H7 (cell line): ENCODE results near the gene KAT7. TPM values are rescaled to one million over a fixed set of nuclear protein-coding genes. Genes with fewer than 3 reads are reported as not detected.

ENCODE experiments used
- DNase-seq: peaks from one replicate; pipeline ENCODE4 v3.0.0; 2012
- H3K27me3 ChIP-seq: 2 replicates; pipeline ENCODE4 v1.6.0; 2011; ENCODE audit warnings: mild to moderate bottlenecking, low read length; ENCODE audit not compliant: control insufficient read depth, insufficient read depth
- H3K36me3 ChIP-seq: replicated peaks from 2 replicates; pipeline ENCODE4 v1.5.1; 2011; ENCODE audit warnings: low read length; ENCODE audit not compliant: control insufficient read depth, insufficient read depth
- H3K4me3 ChIP-seq: 2 replicates; pipeline ENCODE4 v1.5.1; 2011; ENCODE audit warnings: low read depth, mild to moderate bottlenecking, control low read depth, low read length, moderate library complexity; ENCODE audit not compliant: insufficient read depth
- total RNA-seq: library from RNA; depleted of rRNA; stranded (reverse); fragments of >200 nt; shearing (Covaris generic); gene quantifications from 2 replicates; pipeline ENCODE4 v1.2.3, GENCODE V29; 2014; rRNA removed

The KAT7 gene
- total RNA-seq, 1 experiment from 2014 or later = 96.1 TPM

DNA sequence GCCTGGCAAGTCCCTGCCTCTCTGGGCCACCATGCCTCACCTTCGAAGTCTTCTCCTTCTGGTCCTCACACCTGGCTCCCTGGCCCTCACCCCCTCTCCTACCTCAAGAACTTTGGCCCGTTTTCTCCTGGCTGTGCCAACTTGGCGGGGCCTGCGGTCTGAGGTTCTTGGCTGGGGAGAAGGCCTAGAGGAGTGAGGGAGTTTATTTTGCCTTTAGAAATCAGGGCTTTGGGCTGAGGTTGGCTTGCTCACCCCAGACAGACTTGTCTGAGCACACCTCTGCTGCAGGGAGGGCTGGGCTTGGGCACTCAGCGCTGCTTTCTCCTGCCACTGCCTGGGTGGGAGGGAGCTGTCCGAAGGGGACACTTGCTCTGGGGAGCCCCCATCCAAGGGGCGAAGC is 82.7 kb downstream of the KAT7 start:
- Histone ChIP-seq H3K4me3 (no peak overlapping the region), H3K36me3 (no peaks in the 10 kb centered on the region), H3K27me3 (peaks cover 2% of the 10 kb centered on the region; the same call in 1 of the 2 replicates)
- no peak for DNase-seq

DNA sequence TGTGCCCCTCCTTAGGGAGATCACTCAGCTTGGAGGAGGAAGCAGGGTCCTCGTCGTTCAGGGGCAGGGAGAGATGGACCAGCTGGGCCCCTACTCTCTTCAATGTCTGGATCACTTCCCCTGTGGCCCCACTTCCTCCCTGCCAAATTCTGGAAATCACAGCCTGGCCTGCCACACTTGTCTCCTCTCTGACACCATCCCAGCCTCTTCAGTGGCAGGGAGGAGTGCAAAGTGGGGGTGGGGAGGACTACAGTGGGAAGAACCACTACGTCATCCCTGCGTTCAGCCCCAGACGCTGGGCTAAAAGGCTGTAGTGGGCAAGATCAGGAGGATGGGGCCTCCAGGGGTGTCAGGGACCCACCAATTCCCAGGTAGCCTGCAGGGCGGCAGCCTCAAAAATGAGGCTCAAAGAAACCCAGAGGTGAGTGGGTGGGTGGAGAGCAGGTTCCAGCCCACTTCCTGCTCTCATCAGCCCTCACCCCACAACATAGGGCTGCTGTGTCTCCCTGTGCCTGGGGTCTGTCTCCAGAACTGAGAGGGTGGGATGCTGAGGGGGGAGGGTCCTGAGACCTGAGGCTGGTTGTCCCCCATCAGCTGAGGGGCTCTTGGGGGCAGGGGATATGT is 84.4 kb downstream of the KAT7 start:
- Histone ChIP-seq H3K36me3 (no peaks in the 10 kb centered on the region), H3K27me3 (peaks cover 2% of the 10 kb centered on the region; the same call in 1 of the 2 replicates), H3K4me3 (no peak overlapping the region)
- no peak for DNase-seq

DNA sequence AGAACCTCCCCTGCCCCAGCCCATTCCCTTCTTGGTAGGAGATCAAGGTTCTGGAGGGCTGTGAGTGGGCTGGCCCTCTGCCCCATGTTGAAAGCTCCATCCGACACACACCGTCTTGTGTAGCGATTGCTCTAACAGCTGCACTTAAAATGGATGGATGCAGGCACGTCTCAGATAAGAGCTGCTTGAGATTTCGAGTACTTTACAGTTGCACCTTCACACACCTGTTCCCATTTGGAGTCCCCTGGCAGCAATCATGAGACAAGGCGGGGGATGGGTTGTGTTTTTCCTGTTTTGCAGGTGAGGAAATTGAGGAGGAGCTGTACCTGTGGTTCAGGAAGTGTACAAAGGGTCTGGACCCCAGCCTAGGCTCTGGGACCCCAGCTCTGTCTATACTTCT is 85.0 kb downstream of the KAT7 start:
- no peak for DNase-seq
- Histone ChIP-seq H3K36me3 (no peaks in the 10 kb centered on the region), H3K4me3 (no peak overlapping the region), H3K27me3 (peaks cover 2% of the 10 kb centered on the region; the same call in 1 of the 2 replicates)

DNA sequence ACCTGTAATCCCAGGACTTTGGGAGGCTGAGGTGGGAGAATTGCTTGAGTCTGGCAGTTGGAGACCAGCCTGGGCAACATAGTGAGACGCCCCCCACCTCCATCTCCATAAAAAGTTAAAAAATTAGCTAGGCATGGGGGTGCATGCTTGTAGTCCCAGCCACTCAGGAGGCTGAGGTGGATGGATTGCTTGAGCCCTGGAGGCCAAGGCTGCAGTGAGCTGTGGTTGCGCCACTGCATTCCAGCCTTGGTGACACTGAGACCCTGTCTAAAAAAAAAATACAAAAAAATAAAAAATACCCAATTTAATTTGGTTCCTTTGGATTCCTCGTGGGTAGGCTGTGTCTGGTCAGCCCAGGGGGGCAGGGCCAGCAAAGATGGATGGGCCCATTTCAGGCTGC is 85.4 kb downstream of the KAT7 start:
- H3K36me3 ChIP-seq = no peaks in the 10 kb centered on the region
- no peak for DNase-seq
- no peak overlapping the region for H3K4me3 ChIP-seq
- peaks cover 3% of the 10 kb centered on the region; the same call in 1 of the 2 replicates for H3K27me3 ChIP-seq

DNA sequence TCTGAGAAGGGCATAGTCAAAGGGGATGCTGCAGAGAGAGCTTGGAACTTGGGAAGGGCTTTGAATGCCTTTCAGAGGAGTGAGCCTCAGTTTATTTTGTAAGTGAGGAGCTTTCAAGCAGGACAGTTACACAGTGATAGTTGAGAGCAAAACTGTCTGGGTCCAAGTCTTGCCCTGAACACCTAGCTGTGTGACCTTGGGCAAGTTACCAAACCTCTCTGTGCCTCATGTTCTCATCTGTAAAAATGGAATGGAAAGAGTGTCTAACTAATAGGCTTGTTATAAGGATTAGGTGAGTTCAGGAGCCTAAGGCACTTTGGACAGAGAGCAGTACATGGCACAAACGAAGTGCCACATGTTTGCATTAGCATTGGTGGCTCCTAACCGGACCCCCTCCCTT is 86.4 kb downstream of the KAT7 start:
- peaks cover 3% of the 10 kb centered on the region for H3K27me3 ChIP-seq
- H3K36me3 ChIP-seq = no peaks in the 10 kb centered on the region
- no peak for DNase-seq
- H3K4me3 ChIP-seq = no peak overlapping the region

DNA sequence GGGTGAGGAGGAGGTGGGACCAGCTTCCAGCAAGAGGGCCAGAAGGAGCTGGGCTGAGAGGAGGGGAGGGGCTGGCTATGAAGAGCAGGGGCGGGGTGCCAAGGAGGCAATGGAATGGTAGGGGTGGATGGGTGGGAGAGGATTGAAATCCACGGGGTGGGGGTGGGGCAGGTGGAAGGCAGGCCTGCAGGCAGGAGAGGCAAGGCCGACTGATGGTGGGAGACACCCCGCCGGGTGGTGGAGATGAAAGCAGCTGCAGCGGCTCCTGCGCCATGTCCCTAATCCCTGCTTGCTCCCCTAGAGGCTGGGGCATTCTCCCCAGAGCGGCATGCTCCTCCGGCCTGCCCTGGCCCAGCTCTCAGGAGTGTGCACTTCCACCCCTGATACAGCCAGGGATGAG is 87.2 kb downstream of the KAT7 start:
- Histone ChIP-seq H3K27me3 (peaks cover 3% of the 10 kb centered on the region), H3K36me3 (no peaks in the 10 kb centered on the region), H3K4me3 (no peak overlapping the region)
- DNase-seq = peak; percentile 84

DNA sequence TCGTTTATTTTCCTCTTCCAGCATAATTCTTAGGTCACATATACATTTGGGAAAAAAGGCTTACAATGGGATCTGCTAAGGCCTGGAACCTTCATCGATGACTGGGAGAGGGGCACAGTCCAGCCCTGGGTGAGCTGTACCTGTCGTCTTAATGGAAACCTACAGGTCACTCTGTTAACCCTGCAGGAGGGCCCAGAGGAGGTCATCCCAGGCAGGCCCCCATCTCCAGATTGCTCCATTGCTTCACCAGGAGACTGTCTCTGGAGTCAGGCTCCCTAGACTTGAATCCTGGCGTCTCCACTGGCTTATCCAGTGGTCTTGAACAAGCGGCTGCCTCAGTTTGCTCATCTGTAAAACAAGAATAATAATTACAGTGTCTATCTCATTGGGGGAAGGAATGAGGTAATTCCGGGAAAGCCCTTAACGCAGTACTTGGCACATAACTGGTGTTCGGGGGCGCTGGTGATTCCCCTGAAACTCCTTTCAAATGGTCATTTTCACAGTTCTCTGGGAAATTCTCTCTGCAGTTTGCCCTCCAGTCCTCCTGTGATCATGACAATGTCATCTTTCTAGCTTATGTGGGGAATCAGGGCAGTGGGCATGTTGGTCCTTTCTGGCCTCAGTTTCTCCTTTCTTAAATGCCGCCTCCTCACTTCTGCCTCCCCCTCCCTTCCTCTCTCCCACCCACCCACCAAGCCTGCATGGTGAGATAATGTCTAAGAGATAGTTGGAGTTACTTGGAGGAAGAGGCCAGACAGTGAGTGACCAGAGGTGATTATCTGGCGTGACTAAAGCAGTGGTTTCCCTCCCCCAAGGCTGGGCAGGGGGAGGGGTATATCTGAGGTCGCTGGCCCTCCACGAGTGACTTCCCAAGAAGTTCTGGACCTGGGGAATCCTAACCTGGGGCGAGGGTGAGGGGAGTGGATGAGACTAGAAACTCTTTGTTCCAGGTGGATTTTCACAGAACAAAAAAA is 90.7 kb downstream of the KAT7 start:
- peaks cover 9% of the 10 kb centered on the region for H3K27me3 ChIP-seq
- DNase-seq = peak; percentile 53
- H3K4me3 ChIP-seq = peak overlapping the region; percentile 40
- H3K36me3 ChIP-seq = no peaks in the 10 kb centered on the region

DNA sequence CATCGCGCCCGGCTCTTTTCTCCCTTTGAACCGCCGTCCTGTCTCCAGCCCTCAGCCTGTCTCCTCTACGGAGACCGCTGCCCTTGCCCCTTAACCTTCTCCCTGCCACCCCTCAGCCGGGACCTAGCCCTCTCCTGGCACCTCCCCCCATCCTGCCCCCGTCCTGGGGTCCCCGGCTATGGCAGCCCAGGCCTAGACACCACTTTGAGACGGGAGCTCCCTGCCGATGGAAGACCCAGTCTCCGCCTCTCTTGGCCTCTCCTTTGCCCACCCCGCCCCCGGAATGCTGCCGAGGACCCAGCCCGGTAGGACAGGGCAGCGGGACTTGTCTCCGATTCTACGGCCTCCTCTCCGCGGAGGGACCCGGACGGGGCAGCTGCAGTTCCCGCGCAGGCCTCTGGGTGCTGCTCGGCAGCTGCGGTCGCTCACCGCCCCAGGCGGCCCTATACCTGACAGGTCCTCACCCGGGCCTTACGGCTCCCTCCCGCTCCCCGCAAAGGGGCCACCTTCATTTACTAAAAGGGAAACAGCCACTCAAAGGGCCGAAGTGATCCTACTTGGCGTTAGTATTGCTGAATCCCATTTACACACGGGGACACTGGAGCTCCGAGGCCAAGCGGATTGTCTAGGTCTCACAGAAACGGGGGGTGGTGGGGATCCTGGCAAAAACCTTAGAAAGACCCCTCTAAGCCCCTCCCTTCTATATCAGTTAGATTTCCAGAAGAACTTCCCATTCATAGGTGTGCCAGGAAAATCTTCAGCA is 92.0 kb downstream of the KAT7 start:
- no peaks in the 10 kb centered on the region for H3K36me3 ChIP-seq
- H3K27me3 ChIP-seq = peaks cover 10% of the 10 kb centered on the region
- H3K4me3 ChIP-seq = peak overlapping the region; percentile 40
- peak; percentile 99 for DNase-seq

DNA sequence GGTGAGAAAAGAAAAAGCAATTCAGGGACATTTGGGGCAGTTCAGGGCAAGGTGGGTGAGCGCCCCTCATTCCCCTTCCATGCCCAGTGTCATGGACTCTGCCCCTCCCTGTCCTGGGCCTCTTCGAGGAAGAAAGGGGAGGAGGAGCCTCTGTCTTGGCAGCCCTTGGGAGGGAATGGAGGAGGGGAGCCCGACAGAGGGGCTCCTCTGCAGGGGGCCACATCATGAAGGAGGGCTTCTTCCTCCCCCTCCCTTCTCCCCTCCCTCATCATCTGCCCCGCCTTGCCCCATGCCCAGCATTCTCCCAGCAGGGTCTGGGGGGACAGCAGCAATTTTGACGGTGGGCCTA is 92.5 kb downstream of the KAT7 start:
- peak; percentile 79 for DNase-seq
- peak overlapping the region; percentile 40 for H3K4me3 ChIP-seq
- no peaks in the 10 kb centered on the region for H3K36me3 ChIP-seq
- H3K27me3 ChIP-seq = peaks cover 10% of the 10 kb centered on the region

DNA sequence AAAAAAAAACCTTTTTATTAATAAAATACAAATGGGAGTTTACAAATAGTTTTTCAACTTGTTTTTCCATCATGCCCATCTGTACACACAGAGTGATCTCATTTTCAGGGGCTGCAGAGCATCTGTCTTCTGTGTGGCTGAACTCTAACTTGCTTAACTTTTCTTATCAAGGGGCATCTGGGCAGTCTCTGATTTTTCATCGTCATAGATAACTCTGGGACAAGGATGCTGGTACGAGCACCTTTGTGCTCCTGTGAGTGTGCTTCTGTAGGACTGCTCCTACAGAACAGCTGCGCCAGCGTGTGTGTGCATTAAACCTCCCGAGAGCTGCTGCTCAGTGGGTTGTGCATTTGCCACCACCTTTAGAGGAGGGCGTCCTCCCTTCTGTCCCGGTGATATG is 94.0 kb downstream of the KAT7 start:
- Histone ChIP-seq H3K27me3 (peaks cover 10% of the 10 kb centered on the region), H3K36me3 (no peaks in the 10 kb centered on the region), H3K4me3 (no peak overlapping the region)
- DNase-seq = no peak

Other genes starting within 250 kb of the KAT7 start
- 1.7 and 2.4 TPM in 2 replicates for gene NXPH3, start 212.8 kb upstream of the KAT7 start, total RNA-seq
- 16.1 and 26.2 TPM in 2 replicates for gene SPOP, start 110.6 kb upstream of the KAT7 start, total RNA-seq
- 57.6 and 76.6 TPM in 2 replicates for gene SLC35B1, start 80.7 kb upstream of the KAT7 start, total RNA-seq
- 21.8 and 24.3 TPM in 2 replicates for gene FAM117A, start 24.6 kb upstream of the KAT7 start, total RNA-seq
- gene TAC4, start 59.4 kb downstream of the KAT7 start, total RNA-seq = not detected in 2 replicates
- 1.0 and 1.1 TPM in 2 replicates for gene DLX4, start 180.5 kb downstream of the KAT7 start, total RNA-seq
- not detected in 2 replicates for gene DLX3, start 206.5 kb downstream of the KAT7 start, total RNA-seq